ENCODE data around the gene PIP5KL1. TPM values are rescaled to one million over a fixed set of nuclear protein-coding genes. Genes with fewer than 3 reads are reported as not detected.

PIP5KL1 gene
- total RNA-seq, 2 donors from 2014 or later = 3.1 to 16.5 TPM

- H3K27me3 ChIP-seq (replicated peaks; ENCODE audit: insufficient read depth) = no peaks in the 10 kb centered on the region
- no peak overlapping the region for H3K27ac ChIP-seq
- intact Hi-C loops (cut with DNase I) = loop anchor here (5.0 kb wide), 2 partner anchors 39 to 281 kb away; no protein-coding TSS in a partner anchor
- no peak overlapping the region for H3K4me3 ChIP-seq
- DNase-seq (ENCODE audit: low spot score) = no peak
- TF ChIP-seq POLR2AphosphoS5 (IDR thresholded peaks at IDR 0.05) (no peak), POLR2A (IDR thresholded peaks at IDR 0.05) (no peak), CTCF (IDR thresholded peaks at IDR 0.05) (no peak)
- H3K4me1 ChIP-seq (replicated peaks) = peaks cover 8% of the 10 kb centered on the region
- 82% methylated on average over 11 of the region's 19 CpGs for WGBS
- H3K9me3 ChIP-seq = no peaks in the 10 kb centered on the region
- H3K36me3 ChIP-seq = no peaks in the 10 kb centered on the region
Measured at GRCh38 chr9:127873223-127873691, 57.3 kb downstream of the PIP5KL1 start.

GRCh38 chr9:127872369-127873222 is 58.0 kb downstream of the PIP5KL1 start:
- TF ChIP-seq POLR2AphosphoS5 (IDR thresholded peaks at IDR 0.05) (no peak), POLR2A (IDR thresholded peaks at IDR 0.05) (no peak), CTCF (IDR thresholded peaks at IDR 0.05) (no peak)
- Histone ChIP-seq H3K9me3 (no peaks in the 10 kb centered on the region), H3K4me1 (replicated peaks) (peaks cover 8% of the 10 kb centered on the region), H3K4me3 (no peak overlapping the region), H3K27me3 (replicated peaks; ENCODE audit: insufficient read depth) (no peaks in the 10 kb centered on the region), H3K27ac (no peak overlapping the region), H3K36me3 (no peaks in the 10 kb centered on the region)
- 88% methylated on average over 20 of the region's 20 CpGs for WGBS
- DNase-seq (ENCODE audit: low spot score) = no peak
- intact Hi-C loops (cut with DNase I) = loop anchor here (5.0 kb wide), 2 partner anchors 40 to 280 kb away; no protein-coding TSS in a partner anchor

- Histone ChIP-seq H3K4me1 (replicated peaks) (peaks cover 8% of the 10 kb centered on the region), H3K9me3 (no peaks in the 10 kb centered on the region), H3K27me3 (replicated peaks; ENCODE audit: insufficient read depth) (no peaks in the 10 kb centered on the region), H3K4me3 (no peak overlapping the region), H3K27ac (no peak overlapping the region), H3K36me3 (no peaks in the 10 kb centered on the region)
- WGBS = 88% methylated on average over 9 of the region's 9 CpGs
- DNase-seq (ENCODE audit: low spot score) = no peak
- TF ChIP-seq CTCF (IDR thresholded peaks at IDR 0.05) = no peak
- TF ChIP-seq POLR2A (IDR thresholded peaks at IDR 0.05) = no peak
- TF ChIP-seq POLR2AphosphoS5 (IDR thresholded peaks at IDR 0.05) = no peak
- intact Hi-C loops (cut with DNase I) = loop anchor here (5.0 kb wide), 2 partner anchors 41 to 279 kb away; no protein-coding TSS in a partner anchor
Measured at GRCh38 chr9:127871531-127871930, 59.0 kb downstream of the PIP5KL1 start.

- intact Hi-C loops (cut with DNase I) = loop anchor here (5.0 kb wide), 2 partner anchors 41 to 279 kb away; no protein-coding TSS in a partner anchor
- Histone ChIP-seq H3K27ac (no peak overlapping the region), H3K4me3 (no peak overlapping the region), H3K27me3 (replicated peaks; ENCODE audit: insufficient read depth) (no peaks in the 10 kb centered on the region), H3K4me1 (replicated peaks) (peaks cover 8% of the 10 kb centered on the region), H3K36me3 (no peaks in the 10 kb centered on the region), H3K9me3 (no peaks in the 10 kb centered on the region)
- TF ChIP-seq POLR2AphosphoS5 (IDR thresholded peaks at IDR 0.05) (no peak), POLR2A (IDR thresholded peaks at IDR 0.05) (no peak), CTCF (IDR thresholded peaks at IDR 0.05) (no peak)
- WGBS = 86% methylated on average over 12 of the region's 12 CpGs
- DNase-seq (ENCODE audit: low spot score) = no peak
Measured at GRCh38 chr9:127870887-127871286, 59.7 kb downstream of the PIP5KL1 start.

Other genes with a start within 250 kb of the PIP5KL1 start
- 1 to 10 TPM in 1 of 2 donors, not detected in 1; 2.8 TPM for gene CFAP157, start 223.8 kb downstream of the PIP5KL1 start, total RNA-seq
- 10 to 100 TPM; 25.4 to 28.6 TPM for gene PTRH1, start 215.1 kb downstream of the PIP5KL1 start, total RNA-seq
- 1 to 10 TPM in 1 of 2 donors, not detected in 1; 3.4 TPM for gene TTC16, start 214.7 kb downstream of the PIP5KL1 start, total RNA-seq
- 10 to 100 TPM; 20.4 to 24.1 TPM for gene TOR2A, start 195.5 kb downstream of the PIP5KL1 start, total RNA-seq
- gene SH2D3C, start 152.1 kb downstream of the PIP5KL1 start, total RNA-seq = 10 to 100 TPM in 1 of 2 donors, 1 to 10 TPM in 1; 5.5 to 11.4 TPM
- 100 to 1,000 TPM in 1 of 2 donors, 10 to 100 TPM in 1; 60.3 to 130 TPM for gene CDK9, start 144.7 kb downstream of the PIP5KL1 start, total RNA-seq
- gene FPGS, start 127.9 kb downstream of the PIP5KL1 start, total RNA-seq = 100 to 1,000 TPM; 117 TPM
- 100 to 1,000 TPM in 1 of 2 donors, 10 to 100 TPM in 1; 24.3 to 336 TPM for gene ENG, start 76.1 kb downstream of the PIP5KL1 start, total RNA-seq
- gene AK1, start 53.1 kb downstream of the PIP5KL1 start, total RNA-seq = 100 to 1,000 TPM in 1 of 2 donors, 10 to 100 TPM in 1; 22.2 to 123 TPM
- gene ST6GALNAC6, start 31.2 kb downstream of the PIP5KL1 start, total RNA-seq = 10 to 100 TPM; 46.4 to 95.1 TPM
- gene ST6GALNAC4, start 13.7 kb downstream of the PIP5KL1 start, total RNA-seq = 10 to 100 TPM; 21.8 to 47.0 TPM
- gene DPM2, start 7.1 kb upstream of the PIP5KL1 start, total RNA-seq = 10 to 100 TPM; 28.1 to 28.2 TPM
- 10 to 100 TPM; 23.4 to 84.6 TPM for gene EEIG1, start 50.2 kb upstream of the PIP5KL1 start, total RNA-seq
- 10 to 100 TPM; 12.3 to 12.6 TPM for gene NAIF1, start 136.5 kb upstream of the PIP5KL1 start, total RNA-seq
- gene SLC25A25, start 137.5 kb upstream of the PIP5KL1 start, total RNA-seq = 10 to 100 TPM; 26.0 to 33.1 TPM
- 10 to 100 TPM; 89.4 to 96.1 TPM for gene PTGES2, start 197.0 kb upstream of the PIP5KL1 start, total RNA-seq
- gene LCN2, start 218.7 kb upstream of the PIP5KL1 start, total RNA-seq = 10 to 100 TPM; 30.5 to 43.7 TPM
- 100 to 1,000 TPM; 333 to 437 TPM for gene BBLN, start 229.5 kb upstream of the PIP5KL1 start, total RNA-seq

Data from prostate gland (tissue), 2 donors.